Coronary artery (tissue), 2 donors: ENCODE results near the gene KPNA6.

Experiments
- DNase-seq: peaks from one replicate; pipeline ENCODE4 v3.0.0-alpha.2; 2017; ENCODE audit warnings: low spot score
- H3K27ac ChIP-seq, 2 donors: fragments of 200-600 bp; sonication (generic); one replicate each; pipeline ENCODE4 v1.5.1; 2016 to 2019
- H3K4me3 ChIP-seq: fragments of 200-600 bp; sonication (generic); 2 replicates; pipeline ENCODE4 v1.5.1; 2016; ENCODE audit warnings: mild to moderate bottlenecking, moderate library complexity
- TF ChIP-seq, protein P1 (sequence below): fragments of 200-600 bp; sonication (generic); IDR thresholded peaks from one replicate; pipeline ENCODE4 v1.5.1; 2019; ENCODE audit warnings: antibody characterized with exemption

Gene KPNA6

DNA sequence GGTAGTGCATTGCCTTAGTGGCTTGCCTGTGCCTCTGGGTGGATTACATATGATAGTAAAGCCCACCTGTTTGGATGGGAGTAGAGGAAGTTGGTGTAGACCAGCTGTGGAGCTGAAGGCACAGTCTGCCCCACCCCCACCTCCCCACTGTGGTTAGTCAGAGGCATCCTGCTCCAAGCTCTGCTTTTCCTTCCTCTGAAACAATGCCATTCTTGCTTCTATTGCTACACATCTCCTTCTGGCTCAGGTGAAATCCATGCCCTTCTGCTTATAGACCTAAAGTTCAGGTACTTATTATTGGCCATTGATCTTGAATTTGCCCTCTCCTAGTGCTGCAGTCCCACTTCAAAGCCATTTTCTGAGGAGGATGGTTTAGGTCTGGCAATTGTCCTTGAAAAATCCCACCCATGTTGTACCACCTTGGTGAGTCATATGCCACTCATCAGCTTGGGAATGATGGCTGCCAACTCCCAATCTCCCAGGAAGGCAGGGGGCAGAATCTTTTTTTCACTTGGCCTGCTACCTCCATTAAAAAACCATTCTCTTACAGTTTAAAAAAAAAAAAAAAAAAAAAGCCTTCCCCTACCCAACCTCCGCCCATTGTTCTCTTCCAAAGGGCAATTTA lies 64.9 kb downstream of the KPNA6 start:
- Histone ChIP-seq H3K27ac (no peak overlapping the region), H3K4me3 (no peak overlapping the region)
- no peak for DNase-seq
- TF ChIP-seq, protein P1, sequence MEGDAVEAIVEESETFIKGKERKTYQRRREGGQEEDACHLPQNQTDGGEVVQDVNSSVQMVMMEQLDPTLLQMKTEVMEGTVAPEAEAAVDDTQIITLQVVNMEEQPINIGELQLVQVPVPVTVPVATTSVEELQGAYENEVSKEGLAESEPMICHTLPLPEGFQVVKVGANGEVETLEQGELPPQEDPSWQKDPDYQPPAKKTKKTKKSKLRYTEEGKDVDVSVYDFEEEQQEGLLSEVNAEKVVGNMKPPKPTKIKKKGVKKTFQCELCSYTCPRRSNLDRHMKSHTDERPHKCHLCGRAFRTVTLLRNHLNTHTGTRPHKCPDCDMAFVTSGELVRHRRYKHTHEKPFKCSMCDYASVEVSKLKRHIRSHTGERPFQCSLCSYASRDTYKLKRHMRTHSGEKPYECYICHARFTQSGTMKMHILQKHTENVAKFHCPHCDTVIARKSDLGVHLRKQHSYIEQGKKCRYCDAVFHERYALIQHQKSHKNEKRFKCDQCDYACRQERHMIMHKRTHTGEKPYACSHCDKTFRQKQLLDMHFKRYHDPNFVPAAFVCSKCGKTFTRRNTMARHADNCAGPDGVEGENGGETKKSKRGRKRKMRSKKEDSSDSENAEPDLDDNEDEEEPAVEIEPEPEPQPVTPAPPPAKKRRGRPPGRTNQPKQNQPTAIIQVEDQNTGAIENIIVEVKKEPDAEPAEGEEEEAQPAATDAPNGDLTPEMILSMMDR, result no peak

DNA sequence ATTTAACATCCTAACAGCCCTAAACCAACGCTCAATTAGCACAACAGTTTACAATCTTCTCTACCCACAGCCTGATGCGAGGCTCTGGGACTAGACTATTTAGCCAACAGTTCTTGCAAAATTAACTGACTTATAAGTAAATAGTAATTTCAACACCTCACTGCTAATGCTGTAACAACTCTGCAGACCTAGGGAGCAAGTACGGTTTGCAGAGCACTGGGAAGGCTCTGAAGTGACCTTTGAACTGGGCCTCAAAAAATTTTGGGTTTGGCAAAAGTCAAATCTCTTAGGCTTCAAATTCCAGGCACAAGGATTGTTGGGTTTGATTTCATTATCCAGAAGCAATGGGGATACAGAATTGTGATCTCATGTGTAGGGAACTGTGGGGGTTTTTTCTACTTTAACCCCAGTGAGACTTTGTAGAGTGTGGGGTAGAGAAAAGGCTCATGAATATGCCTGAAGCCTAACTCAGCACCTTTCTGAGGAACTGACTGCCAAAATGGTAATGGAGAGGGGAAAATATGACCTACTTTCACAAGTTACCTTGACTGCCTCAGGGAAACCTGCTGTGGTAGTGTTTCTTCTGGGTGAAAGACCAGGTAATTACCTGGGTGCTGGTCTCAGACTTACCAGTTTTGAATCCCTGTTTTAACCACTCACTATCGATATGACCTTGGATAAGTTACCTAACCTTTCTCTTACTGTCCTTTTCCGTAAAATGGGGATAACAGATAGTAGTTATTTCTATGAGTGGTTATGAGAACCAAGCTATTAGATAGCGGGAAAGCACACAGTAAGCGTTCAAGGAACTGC lies 70.7 kb downstream of the KPNA6 start:
- TF ChIP-seq, protein P1, result no peak
- DNase-seq, result no peak
- Histone ChIP-seq H3K4me3 (peak overlapping the region; percentile 84), H3K27ac (peak overlapping the region; percentile 86 to 95)

DNA sequence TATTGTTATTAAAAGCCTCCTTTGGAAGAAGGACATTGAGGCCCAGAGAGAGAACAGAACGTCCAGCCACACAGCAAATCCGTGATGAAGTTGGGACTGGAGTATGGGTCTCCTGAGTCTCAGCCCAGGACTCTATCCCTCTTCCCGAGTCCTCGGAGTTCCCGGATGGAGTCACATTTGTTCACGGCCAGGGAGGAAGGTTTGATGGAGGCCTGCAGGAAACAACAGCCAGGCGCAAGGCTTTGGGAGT lies 71.3 kb downstream of the KPNA6 start:
- peak overlapping the region; percentile 86 to 95 for H3K27ac ChIP-seq
- peak overlapping the region; percentile 84 for H3K4me3 ChIP-seq
- no peak for DNase-seq
- TF ChIP-seq, protein P1, result no peak

DNA sequence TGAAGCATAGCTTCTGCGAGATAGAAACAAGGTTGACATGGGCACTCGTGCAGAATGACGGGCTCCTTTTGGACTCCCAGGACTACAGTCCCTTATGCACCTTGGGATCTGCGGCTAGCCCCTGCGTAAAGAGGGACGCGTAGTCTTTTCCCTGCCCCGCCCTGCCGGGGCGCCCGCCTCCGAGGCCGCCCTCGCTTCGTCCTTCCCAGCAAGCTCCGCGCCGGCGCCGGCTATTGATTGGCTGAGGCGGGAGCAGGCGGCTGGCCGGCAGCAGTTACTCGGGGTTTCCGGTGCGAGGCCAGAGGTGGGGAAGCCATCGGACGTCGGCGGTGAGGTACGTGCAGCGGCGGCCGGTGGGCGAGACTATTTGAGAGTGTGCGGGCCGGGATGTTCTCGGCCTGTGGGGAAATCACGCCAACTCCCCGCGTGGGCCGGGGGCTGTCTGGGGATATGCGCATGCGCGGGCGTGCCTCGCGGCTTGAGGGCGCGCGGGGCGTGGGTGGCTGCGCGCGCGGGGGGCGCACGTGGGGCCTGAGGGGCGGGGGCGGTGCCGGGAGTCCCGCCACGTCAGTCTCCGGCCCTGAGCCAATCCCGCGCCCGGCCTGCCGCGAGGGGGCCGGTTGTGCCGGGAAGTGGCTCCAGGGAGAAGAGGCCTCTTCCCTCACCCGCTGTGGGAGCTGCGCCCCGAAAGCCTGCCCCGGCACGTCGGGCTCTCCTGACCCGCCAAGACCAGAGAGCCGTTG lies 71.8 kb downstream of the KPNA6 start, which contains the start of gene TXLNA:
Gene TXLNA, plus strand, starts transcription at position 233 of the 743 bp plus-strand sequence. CDS start 671 bp downstream, outside the sequence.
- peak; percentile 97 for DNase-seq

DNA sequence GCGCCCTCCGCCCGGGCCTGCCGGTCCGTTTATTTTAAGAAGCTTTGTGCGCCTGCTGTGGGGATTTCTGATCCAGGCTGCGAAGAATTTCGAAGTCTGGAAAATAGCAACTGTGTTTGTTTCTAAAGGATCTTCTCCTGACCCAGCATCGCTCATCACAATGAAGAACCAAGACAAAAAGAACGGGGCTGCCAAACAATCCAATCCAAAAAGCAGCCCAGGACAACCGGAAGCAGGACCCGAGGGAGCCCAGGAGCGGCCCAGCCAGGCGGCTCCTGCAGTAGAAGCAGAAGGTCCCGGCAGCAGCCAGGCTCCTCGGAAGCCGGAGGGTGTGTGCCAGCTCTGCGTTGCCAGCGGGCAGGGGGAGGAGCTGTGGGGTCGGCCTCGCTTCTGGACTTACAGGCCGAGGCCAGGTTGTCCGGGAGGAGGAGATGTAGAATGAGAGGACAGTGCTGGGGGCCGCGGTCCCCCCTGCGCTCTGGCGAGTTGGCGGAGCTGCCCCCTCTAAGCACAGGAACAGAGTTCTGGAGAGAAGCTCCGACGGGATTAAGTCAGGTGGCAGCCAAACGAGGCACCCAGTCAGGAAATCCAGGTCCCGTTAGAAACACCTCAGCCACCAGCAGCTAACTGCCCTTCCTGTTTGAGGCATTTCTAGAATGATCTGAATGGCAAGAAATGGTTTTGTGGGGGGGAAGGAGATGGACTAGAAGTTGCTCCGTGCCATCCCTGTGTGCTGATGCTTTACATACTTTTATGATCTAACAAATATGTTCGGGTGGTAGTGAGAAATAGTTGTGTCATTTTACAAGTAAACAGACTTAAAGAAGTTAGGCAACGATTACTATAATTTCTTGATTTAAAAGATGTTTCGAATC lies 72.6 kb downstream of the KPNA6 start:
- TF ChIP-seq, protein P1, result no peak
- H3K27ac ChIP-seq, result peak overlapping the region; percentile 86 to 95
- peak overlapping the region; percentile 84 for H3K4me3 ChIP-seq
- DNase-seq, result no peak

More for the DNA sequence above, 71.8 kb downstream of the KPNA6 start, which contains the start of gene TXLNA:
- H3K4me3 ChIP-seq, result peak within 1 kb of the TSS; percentile 84
- TF ChIP-seq, protein P1, result no peak
- peak within 1 kb of the TSS; percentile 86 to 95 for H3K27ac ChIP-seq

DNA sequence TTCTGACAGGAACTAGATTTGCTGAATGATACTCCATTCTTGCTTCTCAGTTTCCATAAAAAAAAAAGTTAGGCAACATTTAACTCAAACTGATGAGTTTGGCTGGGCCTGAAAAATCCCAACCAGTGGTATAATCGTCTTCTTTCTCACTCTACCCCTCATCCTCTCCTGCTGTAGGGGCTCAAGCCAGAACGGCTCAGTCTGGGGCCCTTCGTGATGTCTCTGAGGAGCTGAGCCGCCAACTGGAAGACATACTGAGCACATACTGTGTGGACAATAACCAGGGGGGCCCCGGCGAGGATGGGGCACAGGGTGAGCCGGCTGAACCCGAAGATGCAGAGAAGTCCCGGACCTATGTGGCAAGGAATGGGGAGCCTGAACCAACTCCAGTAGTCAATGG lies 73.2 kb downstream of the KPNA6 start:
- TF ChIP-seq, protein P1, result no peak
- H3K27ac ChIP-seq, result peak overlapping the region; percentile 86 to 95
- no peak for DNase-seq
- peak overlapping the region; percentile 84 for H3K4me3 ChIP-seq
